ENCODE results near the gene OGDHL. TPM values are rescaled to one million over a fixed set of nuclear protein-coding genes. Genes with fewer than 3 reads are reported as not detected.

The OGDHL gene
- total and polyA plus RNA-seq, 2 of the 13 experiments (the other 11 are each of a cell fraction or from before 2014, with no cell fraction given) = 3.0 to 9.8 TPM

DNA sequence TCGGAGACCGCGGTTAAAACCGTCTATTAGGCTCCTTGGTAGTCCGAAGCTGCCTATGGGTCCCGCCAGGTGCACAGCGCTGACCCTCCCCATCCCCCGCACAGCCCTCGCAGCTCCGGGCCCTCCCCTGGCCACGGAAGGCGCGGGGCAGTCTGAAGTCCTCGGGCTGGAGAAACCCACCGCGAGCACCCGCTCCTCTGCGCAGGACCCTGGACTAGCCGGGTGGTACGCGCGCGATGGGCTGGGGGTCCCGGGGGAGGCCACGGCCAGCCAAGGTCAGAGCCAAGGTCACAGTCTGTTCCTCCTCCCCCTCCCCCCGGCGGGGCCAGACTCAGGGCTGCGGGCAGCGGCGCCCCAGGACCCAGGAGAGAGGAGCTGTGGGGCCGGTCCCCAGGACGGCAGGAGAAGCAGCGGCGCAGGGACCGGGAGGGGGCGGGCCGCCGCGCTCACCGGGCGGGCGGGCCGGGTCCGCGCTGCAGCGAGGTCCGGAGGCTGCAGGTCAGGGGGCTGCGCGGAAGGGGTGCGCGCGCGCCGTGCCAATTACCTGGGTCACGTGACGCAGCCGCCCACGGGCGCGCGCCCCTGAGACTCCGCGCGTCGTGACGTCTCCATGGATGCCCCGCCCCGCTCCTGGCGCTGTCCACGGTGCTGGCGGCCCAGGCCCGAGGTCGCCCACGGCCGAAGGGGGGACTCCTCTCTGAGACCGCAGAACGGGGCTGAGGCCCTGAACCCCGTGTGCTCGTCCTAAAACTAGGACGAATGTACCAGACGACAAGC, at the start of gene OGDHL (continued):
- TF ChIP-seq NFAT5 (CRISPR knock-in tag; IDR thresholded peaks at IDR 0.05) = peak; percentile 97
- TF ChIP-seq ARNTL (CRISPR knock-in tag; IDR thresholded peaks at IDR 0.05) = peak; percentile 68; the same call in 1 of the 2 replicates
- TF ChIP-seq SIX4 (CRISPR knock-in tag; IDR thresholded peaks at IDR 0.05) = peak; percentile 87
- peak; percentile 92 for TF ChIP-seq ZBTB10 (CRISPR knock-in tag; IDR thresholded peaks at IDR 0.05; ENCODE audit: borderline replicate concordance)
- TF ChIP-seq, protein P1, sequence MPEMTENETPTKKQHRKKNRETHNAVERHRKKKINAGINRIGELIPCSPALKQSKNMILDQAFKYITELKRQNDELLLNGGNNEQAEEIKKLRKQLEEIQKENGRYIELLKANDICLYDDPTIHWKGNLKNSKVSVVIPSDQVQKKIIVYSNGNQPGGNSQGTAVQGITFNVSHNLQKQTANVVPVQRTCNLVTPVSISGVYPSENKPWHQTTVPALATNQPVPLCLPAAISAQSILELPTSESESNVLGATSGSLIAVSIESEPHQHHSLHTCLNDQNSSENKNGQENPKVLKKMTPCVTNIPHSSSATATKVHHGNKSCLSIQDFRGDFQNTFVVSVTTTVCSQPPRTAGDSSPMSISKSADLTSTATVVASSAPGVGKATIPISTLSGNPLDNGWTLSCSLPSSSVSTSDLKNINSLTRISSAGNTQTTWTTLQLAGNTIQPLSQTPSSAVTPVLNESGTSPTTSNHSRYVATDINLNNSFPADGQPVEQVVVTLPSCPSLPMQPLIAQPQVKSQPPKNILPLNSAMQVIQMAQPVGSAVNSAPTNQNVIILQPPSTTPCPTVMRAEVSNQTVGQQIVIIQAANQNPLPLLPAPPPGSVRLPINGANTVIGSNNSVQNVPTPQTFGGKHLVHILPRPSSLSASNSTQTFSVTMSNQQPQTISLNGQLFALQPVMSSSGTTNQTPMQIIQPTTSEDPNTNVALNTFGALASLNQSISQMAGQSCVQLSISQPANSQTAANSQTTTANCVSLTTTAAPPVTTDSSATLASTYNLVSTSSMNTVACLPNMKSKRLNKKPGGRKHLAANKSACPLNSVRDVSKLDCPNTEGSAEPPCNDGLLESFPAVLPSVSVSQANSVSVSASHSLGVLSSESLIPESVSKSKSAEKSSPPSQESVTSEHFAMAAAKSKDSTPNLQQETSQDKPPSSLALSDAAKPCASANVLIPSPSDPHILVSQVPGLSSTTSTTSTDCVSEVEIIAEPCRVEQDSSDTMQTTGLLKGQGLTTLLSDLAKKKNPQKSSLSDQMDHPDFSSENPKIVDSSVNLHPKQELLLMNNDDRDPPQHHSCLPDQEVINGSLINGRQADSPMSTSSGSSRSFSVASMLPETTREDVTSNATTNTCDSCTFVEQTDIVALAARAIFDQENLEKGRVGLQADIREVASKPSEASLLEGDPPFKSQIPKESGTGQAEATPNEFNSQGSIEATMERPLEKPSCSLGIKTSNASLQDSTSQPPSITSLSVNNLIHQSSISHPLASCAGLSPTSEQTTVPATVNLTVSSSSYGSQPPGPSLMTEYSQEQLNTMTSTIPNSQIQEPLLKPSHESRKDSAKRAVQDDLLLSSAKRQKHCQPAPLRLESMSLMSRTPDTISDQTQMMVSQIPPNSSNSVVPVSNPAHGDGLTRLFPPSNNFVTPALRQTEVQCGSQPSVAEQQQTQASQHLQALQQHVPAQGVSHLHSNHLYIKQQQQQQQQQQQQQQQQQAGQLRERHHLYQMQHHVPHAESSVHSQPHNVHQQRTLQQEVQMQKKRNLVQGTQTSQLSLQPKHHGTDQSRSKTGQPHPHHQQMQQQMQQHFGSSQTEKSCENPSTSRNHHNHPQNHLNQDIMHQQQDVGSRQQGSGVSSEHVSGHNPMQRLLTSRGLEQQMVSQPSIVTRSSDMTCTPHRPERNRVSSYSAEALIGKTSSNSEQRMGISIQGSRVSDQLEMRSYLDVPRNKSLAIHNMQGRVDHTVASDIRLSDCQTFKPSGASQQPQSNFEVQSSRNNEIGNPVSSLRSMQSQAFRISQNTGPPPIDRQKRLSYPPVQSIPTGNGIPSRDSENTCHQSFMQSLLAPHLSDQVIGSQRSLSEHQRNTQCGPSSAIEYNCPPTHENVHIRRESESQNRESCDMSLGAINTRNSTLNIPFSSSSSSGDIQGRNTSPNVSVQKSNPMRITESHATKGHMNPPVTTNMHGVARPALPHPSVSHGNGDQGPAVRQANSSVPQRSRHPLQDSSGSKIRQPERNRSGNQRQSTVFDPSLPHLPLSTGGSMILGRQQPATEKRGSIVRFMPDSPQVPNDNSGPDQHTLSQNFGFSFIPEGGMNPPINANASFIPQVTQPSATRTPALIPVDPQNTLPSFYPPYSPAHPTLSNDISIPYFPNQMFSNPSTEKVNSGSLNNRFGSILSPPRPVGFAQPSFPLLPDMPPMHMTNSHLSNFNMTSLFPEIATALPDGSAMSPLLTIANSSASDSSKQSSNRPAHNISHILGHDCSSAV (CRISPR knock-in tag; IDR thresholded peaks at IDR 0.05; ENCODE audit: borderline replicate concordance) = no peak
- TF ChIP-seq ZNF713 (CRISPR knock-in tag; IDR thresholded peaks at IDR 0.05) = 0 out of 2 replicates have a peak, but pooled peaks have one; percentile 55
- TF ChIP-seq RORA (CRISPR knock-in tag; IDR thresholded peaks at IDR 0.05) = no peak
- TF ChIP-seq ZNF484 (CRISPR knock-in tag; IDR thresholded peaks at IDR 0.05; ENCODE audit: borderline replicate concordance, low read depth) = peak; percentile 95; the same call in 1 of the 2 replicates
- TF ChIP-seq FOXJ3 (CRISPR knock-in tag; IDR thresholded peaks at IDR 0.05; ENCODE audit: borderline replicate concordance) = no peak
- peak; percentile 99 for TF ChIP-seq HES4 (CRISPR knock-in tag; IDR thresholded peaks at IDR 0.05; ENCODE audit: borderline replicate concordance)
- TF ChIP-seq SALL1 (CRISPR knock-in tag; IDR thresholded peaks at IDR 0.05) = peak; percentile 98
- TF ChIP-seq ZBTB42 (CRISPR knock-in tag; IDR thresholded peaks at IDR 0.05) = peak; percentile 76; the same call in 1 of the 2 replicates
